ENCODE measurements around the gene RANBP10. TPM values are rescaled to one million over a fixed set of nuclear protein-coding genes. Genes with fewer than 3 reads are reported as not detected.
"Not testable (repeated sequence)": the region's sequence is repeated elsewhere in the genome, so short reads cannot be mapped to it uniquely, and the experiment has no call there.

The RANBP10 gene
- total and polyA plus RNA-seq, 3 donors from 2014 or later: 23.0 to 25.2 (median 23.5) TPM

DNA sequence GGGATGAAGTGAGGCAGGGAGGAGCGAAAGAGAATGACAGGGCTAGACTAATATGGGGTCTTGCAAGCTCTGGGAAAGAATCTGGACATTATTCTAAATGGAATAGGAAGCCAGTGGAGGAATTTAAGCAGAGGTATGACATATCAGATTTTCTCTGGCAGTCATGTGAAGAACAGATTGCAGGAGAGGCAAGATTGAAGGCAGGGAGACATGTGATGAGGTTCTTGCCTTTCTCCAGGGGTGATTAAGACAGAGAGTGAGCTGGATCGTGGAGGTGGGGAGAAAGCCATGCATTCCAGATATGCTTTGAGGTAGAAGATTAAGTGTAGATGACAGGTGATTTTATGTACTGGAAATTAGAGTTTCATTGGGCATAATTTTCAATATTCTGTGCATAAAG is 31.5 kb upstream of the RANBP10 start:
- 90 to 93% methylated on average over 2 of the region's 2 CpGs for WGBS, 2 donors
- TF ChIP-seq, protein P1, sequence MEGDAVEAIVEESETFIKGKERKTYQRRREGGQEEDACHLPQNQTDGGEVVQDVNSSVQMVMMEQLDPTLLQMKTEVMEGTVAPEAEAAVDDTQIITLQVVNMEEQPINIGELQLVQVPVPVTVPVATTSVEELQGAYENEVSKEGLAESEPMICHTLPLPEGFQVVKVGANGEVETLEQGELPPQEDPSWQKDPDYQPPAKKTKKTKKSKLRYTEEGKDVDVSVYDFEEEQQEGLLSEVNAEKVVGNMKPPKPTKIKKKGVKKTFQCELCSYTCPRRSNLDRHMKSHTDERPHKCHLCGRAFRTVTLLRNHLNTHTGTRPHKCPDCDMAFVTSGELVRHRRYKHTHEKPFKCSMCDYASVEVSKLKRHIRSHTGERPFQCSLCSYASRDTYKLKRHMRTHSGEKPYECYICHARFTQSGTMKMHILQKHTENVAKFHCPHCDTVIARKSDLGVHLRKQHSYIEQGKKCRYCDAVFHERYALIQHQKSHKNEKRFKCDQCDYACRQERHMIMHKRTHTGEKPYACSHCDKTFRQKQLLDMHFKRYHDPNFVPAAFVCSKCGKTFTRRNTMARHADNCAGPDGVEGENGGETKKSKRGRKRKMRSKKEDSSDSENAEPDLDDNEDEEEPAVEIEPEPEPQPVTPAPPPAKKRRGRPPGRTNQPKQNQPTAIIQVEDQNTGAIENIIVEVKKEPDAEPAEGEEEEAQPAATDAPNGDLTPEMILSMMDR (IDR thresholded peaks at IDR 0.05): no peak
- no peak for TF ChIP-seq POLR2A (IDR thresholded peaks at IDR 0.05)
- Histone ChIP-seq H3K9me3 (no peaks in the 10 kb centered on the region), H3K4me3 (no peak overlapping the region), H3K27ac (no peak overlapping the region), H3K4me1 (peaks cover 4% of the 10 kb centered on the region), H3K27me3 (no peaks in the 10 kb centered on the region), H3K36me3 (ENCODE audit: low read depth, missing control alignments) (no peaks in the 10 kb centered on the region)
- intact Hi-C loops (cut with DNase I; ENCODE audit: low total_unique reads): no loop called here
- DNase-seq: no peak

DNA sequence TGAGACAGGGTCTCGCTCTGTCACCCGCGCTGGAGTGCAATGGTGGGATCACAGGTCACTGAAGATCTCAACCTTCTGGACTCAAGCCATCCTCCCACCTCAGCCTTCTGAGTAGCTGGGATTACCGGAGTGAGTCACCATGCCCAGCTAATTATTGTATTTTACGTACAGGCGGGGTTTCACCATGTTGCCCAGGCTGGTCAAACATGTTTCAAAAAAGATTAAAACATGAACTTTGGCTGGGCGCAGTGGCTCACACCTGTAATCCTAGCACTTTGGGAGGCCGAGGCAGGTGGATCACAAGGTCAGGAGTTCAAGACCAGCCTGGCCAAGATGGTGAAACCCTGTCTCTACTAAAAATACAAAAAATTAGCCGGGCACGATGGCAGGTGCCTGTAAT is 30.8 kb upstream of the RANBP10 start:
- H3K27ac ChIP-seq; H3K4me3 ChIP-seq; H3K36me3 ChIP-seq (ENCODE audit: low read depth, missing control alignments); intact Hi-C loops (cut with DNase I; ENCODE audit: low total_unique reads); DNase-seq; H3K27me3 ChIP-seq; H3K4me1 ChIP-seq; H3K9me3 ChIP-seq: not testable (repeated sequence)
- WGBS, 2 donors: 95 to 98% methylated on average over 10 of the region's 10 CpGs

DNA sequence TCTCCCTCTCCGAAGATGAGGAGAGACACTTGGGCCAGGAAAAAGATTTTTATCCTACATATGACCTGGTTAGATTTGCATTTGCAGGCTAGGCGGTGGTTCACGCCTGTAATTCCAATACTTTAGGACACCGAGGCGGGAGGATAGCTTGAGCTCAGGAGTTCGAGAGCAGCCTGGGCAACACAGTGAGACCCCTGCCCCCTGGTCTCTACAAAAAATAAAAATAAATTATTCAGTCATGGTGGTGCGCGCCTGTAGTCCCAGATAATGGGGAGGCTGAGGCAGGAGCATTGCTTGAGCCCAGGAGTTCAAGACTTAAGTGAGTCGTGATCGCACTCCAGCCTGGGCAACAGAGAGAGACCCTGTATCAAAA is 27.9 kb upstream of the RANBP10 start:
- Histone ChIP-seq H3K36me3 (ENCODE audit: low read depth, missing control alignments) (no peaks in the 10 kb centered on the region), H3K27ac (peak overlapping the region in 1 of 2 donors; percentile 84), H3K9me3 (no peaks in the 10 kb centered on the region), H3K4me1 (peaks cover 4% of the 10 kb centered on the region), H3K27me3 (no peaks in the 10 kb centered on the region), H3K4me3 (peak overlapping the region; percentile 81 to 86)
- 43 to 71% methylated on average over 10 of the region's 10 CpGs for WGBS, 2 donors
- DNase-seq: no peak
- intact Hi-C loops (cut with DNase I; ENCODE audit: low total_unique reads): no loop called here
- TF ChIP-seq, protein P1 (IDR thresholded peaks at IDR 0.05): no peak
- TF ChIP-seq POLR2A (IDR thresholded peaks at IDR 0.05): no peak

DNA sequence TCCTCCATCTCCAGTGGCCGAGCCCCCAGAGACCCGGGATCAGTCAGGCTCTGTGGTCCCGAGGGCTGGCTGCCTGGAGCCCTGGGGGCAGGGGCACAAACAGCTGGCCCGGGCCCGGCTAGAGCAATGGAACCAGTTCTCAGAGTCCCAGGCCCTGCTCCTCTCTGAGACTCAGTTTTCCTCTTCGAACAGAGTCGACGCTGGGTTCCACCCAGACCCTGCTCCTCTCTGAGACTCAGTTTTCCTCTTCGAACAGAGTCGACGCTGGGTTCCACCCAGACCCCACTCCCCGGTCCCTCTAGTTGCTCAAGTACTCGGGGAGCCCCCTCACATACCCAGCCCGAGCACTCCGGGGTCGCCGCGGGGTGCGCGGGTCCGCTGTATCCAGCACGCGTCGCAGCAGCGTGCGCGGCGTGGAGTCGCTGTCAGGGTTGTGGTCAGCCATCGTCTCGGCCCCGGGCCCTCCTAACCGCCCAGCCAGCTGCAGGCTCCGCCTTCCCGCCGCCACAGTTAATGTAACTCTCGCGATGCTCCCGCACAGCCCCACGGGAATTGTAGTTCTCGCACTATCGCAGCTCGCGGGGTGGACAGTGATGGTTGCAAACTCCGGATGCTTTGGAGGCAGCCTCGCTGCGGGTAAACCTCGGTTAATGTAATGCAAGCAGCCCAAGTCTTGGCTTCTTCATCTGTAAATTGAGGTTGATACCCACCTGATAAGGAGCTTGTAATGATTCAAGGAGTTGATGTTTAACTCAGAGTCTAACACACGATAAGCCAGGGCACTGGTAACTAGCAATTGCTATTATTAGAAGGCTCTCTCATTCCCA is 27.3 kb upstream of the RANBP10 start:
- H3K27ac ChIP-seq: peak overlapping the region; percentile 51 to 84
- TF ChIP-seq, protein P1 (IDR thresholded peaks at IDR 0.05): no peak
- no peak for TF ChIP-seq POLR2A (IDR thresholded peaks at IDR 0.05)
- H3K4me3 ChIP-seq: peak overlapping the region; percentile 81 to 86
- 0% methylated on average over 10 to 49 of the region's 49 CpGs for WGBS, 2 donors
- H3K4me1 ChIP-seq: peaks cover 4% of the 10 kb centered on the region
- DNase-seq: peak; percentile 97
- no peaks in the 10 kb centered on the region for H3K9me3 ChIP-seq
- intact Hi-C loops (cut with DNase I; ENCODE audit: low total_unique reads): no loop called here
- H3K36me3 ChIP-seq (ENCODE audit: low read depth, missing control alignments): no peaks in the 10 kb centered on the region
- H3K27me3 ChIP-seq: no peaks in the 10 kb centered on the region

DNA sequence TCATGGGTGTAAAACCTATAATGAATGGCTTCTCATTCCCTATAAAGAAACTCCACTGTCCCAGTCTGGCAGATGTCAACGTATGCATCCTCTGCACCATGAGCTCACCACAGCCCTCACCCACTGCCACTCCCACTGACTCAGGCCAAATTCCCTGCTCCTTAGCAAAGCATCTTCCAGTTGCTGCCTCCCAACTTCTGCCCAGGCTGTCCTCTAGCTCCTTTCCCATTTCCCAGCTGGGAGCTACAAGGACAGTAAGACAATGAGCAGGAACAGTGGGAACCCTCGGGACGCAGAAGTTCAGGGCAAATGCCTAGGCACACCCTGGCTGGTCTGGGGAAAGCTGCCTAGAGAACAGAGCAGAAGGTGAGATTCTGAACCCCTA is 26.7 kb upstream of the RANBP10 start:
- Histone ChIP-seq H3K27ac (peak overlapping the region; percentile 51 to 84), H3K36me3 (ENCODE audit: low read depth, missing control alignments) (no peaks in the 10 kb centered on the region), H3K9me3 (no peaks in the 10 kb centered on the region), H3K4me3 (peak overlapping the region; percentile 81 to 86), H3K27me3 (no peaks in the 10 kb centered on the region), H3K4me1 (peaks cover 4% of the 10 kb centered on the region)
- no peak for DNase-seq
- intact Hi-C loops (cut with DNase I; ENCODE audit: low total_unique reads): no loop called here
- 0 to 1% methylated on average over 3 of the region's 3 CpGs for WGBS, 2 donors
- TF ChIP-seq POLR2A (IDR thresholded peaks at IDR 0.05): no peak

DNA sequence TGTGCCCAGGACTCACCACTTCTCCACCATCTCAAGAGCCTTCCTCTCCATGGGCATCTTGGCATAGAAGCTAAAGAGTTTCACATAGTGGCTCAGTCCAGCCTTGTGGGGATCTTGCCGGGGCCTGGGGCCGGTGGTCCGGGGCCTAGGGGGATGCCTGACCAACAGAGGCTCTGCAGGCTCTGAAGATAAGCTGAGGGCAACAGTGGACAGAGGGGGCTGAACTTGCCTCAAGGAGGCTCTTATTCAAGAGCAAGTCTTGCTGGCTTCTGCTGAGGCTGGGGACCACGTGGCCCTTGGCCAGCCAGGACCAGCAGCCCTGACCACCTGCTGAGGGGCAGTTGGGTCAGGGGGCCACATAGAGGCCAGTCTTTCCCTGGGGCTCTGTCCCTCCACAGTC is 22.3 kb upstream of the RANBP10 start:
- no peak for DNase-seq
- WGBS, 2 donors: 92 to 100% methylated on average over 1 to 4 of the region's 4 CpGs
- Histone ChIP-seq H3K9me3 (no peaks in the 10 kb centered on the region), H3K27me3 (no peaks in the 10 kb centered on the region), H3K4me1 (no peaks in the 10 kb centered on the region), H3K36me3 (ENCODE audit: low read depth, missing control alignments) (no peaks in the 10 kb centered on the region), H3K27ac (no peak overlapping the region), H3K4me3 (no peak overlapping the region)
- TF ChIP-seq, protein P1 (IDR thresholded peaks at IDR 0.05): no peak
- TF ChIP-seq POLR2A (IDR thresholded peaks at IDR 0.05): no peak
- intact Hi-C loops (cut with DNase I; ENCODE audit: low total_unique reads): no loop called here

Data from testis (tissue), 3 donors.